GM21737 (cell line): ENCODE results near the gene ANKRD40.
"Not testable (repeated sequence)": the region's sequence is repeated elsewhere in the genome, so short reads cannot be mapped to it uniquely, and the experiment has no call there.

ENCODE experiments used
- ATAC-seq: cut with Tn5 transposase; IDR thresholded peaks from one replicate; pipeline ENCODE4 v1.9.1; 2021; ENCODE audit warnings: mild to moderate bottlenecking, moderate library complexity; ENCODE audit not compliant: unreplicated experiment

ANKRD40 gene

GRCh38 chr17:50712641-50713040, 4.9 kb upstream of the ANKRD40 start:
- ATAC-seq, result no peak

- no peak for ATAC-seq
Measured at GRCh38 chr17:50710650-50711049, 2.9 kb upstream of the ANKRD40 start.

DNA sequence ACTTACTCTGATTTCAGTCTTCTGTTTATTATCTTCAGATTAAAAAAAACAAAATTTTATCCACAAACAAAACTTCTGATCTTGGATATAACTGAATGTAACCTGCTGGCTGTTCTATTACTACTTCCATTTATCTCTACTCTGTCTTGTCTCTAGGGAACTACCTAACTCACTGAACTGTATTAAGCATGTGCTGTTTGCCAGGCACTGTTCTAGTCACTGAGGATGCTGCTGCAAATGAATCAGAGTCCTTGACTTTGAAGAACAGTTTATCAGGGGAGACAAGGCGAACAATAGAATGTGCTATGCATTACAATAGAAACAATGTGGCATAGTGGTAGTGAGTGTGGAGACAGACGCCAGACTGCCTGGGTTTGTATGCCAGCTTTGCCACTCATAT, 2.3 kb upstream of the ANKRD40 start:
- no peak for ATAC-seq

DNA sequence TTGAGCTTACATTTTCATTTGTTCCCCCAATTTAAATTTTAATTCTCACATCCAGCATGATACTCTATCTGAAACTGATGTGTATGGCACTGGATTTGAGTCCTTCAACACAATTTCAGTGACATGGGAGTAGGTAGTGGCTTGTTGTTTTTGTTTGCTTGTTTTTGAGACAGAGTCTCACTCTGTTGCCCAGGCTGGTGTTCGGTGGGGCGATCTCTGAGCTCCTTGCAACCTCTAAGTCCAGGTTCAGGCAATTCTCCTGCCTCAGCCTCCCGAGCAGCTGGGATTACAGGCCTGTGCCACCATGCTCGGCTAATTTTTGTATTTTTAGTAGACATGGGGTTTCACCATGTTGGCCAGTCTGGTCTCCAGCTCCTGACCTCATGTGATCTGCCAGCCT, 1.3 kb upstream of the ANKRD40 start:
- ATAC-seq, result not testable (repeated sequence)

DNA sequence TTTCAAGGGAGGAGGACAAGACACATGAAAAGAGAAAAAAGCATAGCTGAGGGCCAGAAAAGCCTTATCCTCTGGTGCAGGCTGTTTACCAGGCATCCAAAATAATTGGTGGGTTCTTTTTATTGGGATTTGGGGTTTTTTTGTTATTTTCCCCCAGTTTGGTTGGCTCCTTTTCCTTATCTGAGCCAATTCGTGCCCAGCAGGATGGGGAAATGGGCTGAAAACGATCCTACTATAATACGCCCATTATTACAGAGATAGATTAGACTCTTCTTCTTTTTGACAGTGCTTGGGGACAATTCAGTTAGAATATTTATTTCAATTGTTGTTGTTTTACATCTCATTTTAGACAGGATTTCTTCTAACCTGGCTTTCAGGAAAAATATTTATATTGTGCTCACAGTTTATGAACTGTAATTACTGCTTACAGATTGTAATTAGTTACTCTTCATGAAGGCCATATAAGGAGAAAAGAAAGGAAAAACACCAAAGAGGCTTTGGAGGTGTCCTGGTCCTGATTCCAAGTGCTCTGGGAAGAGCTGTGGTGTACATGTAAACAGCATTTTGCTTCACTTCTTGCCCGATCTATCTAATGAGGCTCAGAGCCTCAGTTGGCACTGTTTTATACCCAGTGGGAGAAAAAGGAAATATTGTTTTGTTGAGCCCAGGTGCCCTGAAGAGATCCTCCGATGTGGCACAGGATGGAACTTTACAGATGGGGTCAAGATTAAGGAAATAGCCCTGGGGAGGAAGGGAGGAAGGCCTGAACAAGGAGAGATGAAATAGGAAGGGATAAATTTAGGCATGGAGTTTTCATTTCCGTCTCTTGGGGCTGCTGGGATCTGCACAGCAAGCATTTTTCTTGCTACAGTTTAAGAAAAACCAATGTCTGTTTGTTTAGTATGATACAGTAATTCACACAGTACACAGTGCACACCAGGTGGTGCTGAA, 611 bp upstream of the ANKRD40 start:
- ATAC-seq, result no peak

- ATAC-seq, result no peak
Measured at GRCh38 chr17:50703162-50703561, 4.6 kb downstream of the ANKRD40 start.

GRCh38 chr17:50699410-50699809, 8.3 kb downstream of the ANKRD40 start:
- ATAC-seq, result no peak

DNA sequence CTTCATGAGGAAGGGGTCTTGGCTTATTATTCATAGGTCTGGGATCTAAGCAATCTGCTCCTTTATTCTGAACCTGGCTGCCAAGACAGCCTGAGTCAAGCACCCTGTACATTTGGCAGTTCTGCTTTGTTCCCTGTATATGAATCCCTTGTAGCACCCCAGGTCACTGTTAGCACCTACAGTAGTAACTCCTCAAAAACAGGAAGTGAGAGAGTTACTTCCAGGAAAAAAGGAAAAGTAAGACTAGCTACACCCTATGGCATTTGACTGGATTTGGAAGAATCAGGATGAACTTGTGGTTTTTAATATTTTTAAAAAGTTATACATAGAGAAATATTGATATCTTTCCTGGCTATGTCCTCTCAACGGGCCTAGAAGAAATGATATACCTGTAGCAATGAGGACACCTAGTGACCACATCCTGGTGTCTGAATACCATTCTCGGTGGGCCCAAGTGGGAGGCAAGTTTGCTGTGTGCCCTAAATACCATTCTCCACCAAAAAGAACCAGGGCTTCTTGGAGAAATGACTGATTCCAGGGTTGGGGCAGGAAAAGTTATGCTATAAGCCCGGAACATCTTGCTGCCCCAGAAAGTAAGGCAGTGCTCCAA, 9.9 kb downstream of the ANKRD40 start:
- ATAC-seq, result no peak

DNA sequence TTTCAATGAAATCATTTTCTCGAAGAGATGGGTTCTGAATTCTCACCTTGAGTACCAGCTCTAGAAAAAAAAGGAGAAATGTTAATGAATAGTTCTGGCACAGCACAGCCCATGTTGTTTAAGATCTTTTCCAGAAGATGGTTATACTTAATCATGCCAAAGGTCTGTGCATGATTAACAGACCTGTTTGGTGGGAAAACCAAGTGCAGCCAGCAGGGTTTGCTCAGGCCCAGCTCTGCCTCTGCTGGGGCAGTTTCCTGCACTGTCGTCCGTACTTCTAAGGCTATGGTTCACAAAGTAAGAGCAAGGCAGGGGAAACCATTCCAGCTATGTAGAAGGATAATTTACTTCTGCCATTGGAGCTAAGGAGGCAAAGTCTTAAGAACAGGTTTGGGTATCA, 10.7 kb downstream of the ANKRD40 start:
- no peak for ATAC-seq

DNA sequence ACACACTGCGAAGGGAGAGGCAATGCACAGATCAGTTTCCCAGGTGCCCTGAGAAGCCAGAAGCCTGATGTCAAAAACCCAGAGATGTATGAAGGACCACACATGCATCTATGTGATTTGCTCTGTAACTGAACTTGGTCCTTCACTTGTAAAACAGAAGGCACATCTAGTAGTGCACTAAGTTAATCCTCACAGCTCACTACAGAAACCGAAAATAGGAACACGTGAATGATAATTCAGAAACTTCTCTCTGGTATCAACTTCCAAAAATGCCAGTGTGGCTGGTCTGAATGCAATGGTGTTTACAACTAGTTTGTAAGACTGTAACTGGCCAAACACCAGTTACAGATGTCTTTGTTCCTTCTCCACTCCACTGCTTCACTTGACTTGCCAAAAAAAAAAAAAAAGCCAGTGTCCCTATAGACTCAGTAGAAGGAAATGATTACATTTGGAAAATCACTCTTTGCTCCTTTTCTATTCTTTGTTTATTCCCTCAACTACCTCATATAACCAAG, 11.3 kb downstream of the ANKRD40 start:
- ATAC-seq, result no peak

DNA sequence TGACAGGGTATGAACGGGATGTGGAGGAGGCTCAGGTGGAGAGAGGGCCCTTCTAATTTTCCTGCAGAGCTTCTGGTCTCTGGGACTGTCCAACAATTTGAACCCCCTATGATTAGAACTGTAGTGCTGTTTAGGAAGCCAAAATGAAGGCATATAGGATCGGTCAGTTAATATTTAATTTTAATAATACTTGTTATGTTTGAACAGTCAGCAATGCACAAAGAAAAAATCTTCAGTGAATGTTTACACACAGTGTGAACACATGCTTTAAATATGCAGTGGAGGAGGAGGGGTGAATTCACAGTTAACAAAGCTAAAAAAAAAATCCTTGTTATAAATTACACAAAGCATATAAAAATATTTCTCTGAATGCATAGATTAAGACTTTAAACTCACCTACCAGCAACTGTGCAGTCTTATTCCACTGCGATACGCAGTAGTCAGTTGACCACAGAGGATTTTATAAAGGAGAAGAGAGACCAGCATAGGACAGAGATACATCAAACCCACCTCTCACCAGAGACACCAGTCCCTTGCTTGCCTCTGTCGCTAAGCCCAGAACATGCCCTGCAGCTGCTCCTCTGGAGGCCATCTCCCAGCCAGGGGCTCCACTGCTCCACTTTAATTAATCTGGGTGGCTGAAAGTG, 14.6 kb downstream of the ANKRD40 start:
- no peak for ATAC-seq

DNA sequence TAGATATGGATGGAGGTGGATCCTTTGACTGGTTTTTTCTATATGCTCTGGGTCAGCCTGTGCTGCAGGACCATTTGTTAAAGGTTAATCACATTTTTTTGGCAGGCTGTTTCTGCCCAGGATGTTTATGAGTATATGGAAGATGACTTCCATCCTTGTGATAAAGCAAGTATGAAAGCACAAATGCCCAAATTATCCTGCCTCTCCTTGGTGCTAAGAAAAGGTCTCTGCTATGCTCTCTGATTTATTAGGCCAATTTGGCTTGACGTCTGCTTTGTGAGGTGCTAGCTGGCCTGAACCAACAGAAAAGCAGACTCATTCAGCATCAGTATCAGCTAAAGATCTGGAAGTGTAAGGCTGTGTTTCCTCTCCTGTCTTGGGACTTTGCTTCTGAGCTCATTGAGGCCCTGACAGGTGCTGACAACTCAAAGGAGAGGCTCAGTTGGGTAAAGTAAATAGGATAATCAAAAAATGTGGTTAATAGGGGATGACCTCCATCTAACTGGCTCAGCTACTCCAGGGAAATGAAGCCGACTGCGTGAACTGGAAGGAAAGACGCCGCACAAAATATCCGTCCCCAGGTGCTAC, 15.2 kb downstream of the ANKRD40 start:
- ATAC-seq, result no peak

DNA sequence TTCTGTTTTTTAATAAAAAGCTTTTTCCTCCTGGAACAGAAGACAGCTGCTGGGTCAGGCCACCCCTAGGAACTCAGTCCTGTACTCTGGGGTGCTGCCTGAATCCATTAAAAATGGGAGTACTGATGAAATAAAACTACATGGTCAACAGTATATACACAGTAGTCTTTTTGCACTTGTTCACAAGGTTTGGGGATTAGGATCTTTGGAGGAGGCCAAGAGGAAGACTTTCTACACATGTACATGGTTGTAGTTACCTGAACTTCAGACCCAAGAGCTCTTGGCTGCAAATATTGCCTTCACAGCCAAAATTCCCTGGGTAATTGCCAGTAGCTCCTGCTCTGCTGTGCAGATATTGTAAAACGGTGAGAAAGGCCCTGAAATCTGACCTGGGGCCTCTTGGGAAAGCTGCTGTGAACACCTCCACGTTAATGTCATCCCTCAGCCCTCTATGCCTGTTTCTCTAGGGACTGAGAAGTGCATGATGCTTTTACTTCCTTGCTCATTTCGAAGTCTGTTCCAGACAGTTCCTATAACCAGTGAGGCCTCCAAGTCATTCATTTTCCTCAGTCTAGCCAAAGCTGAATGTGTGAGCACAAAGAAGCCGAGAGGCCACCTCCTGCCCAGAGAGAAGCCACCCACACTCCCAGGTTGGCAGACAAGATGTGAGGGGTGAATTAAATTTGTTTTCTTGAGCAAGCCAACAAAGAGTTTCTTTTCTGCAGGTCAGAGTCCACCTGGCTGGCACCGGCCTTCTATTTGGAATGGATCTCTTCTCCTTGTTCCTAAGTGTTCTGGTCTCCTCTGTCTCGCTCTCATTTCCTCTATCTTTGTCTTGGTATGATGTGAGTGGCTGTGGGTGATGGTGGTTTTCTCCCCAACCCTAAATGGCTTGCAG, 15.9 kb downstream of the ANKRD40 start:
- ATAC-seq, result no peak

DNA sequence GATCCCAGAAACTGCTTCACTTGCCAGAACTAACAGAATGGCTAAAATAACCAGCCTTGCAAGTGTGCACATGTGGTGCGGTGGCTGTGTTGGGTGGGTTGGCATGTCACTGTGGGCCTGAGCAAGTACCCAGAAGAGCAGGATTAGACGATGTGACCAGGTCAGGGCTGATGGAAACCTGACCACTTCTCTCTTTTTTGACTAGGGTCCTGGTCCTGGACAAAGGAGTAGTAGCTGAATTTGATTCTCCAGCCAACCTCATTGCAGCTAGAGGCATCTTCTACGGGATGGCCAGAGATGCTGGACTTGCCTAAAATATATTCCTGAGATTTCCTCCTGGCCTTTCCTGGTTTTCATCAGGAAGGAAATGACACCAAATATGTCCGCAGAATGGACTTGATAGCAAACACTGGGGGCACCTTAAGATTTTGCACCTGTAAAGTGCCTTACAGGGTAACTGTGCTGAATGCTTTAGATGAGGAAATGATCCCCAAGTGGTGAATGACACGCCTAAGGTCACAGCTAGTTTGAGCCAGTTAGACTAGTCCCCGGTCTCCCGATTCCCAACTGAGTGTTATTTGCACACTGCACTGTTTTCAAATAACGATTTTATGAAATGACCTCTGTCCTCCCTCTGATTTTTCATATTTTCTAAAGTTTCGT, 16.7 kb downstream of the ANKRD40 start:
- ATAC-seq, result no peak

- no peak for ATAC-seq
Measured at GRCh38 chr17:50689956-50690886, 17.5 kb downstream of the ANKRD40 start.

DNA sequence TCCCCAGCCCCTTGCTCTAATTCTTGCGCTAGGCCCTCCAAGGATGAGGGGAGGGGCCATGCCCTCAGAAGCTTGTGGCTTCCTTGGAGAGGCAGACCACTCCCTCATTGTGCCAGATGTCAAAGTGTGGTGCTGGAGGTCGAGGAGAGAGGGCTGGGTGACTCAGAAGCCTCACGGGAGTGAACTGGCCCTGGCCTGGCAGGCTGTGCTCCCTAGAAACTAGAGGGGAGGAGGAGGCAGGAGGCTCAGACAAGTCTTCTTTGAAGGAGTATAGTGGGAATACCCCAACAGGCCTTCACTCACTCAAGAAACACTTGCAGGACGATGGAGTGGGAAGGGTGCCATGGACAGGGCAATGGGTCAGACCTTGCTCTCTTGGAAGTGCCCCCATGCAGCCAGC, 18.5 kb downstream of the ANKRD40 start:
- ATAC-seq, result no peak

GRCh38 chr17:50688245-50688644, 19.5 kb downstream of the ANKRD40 start:
- ATAC-seq, result no peak

DNA sequence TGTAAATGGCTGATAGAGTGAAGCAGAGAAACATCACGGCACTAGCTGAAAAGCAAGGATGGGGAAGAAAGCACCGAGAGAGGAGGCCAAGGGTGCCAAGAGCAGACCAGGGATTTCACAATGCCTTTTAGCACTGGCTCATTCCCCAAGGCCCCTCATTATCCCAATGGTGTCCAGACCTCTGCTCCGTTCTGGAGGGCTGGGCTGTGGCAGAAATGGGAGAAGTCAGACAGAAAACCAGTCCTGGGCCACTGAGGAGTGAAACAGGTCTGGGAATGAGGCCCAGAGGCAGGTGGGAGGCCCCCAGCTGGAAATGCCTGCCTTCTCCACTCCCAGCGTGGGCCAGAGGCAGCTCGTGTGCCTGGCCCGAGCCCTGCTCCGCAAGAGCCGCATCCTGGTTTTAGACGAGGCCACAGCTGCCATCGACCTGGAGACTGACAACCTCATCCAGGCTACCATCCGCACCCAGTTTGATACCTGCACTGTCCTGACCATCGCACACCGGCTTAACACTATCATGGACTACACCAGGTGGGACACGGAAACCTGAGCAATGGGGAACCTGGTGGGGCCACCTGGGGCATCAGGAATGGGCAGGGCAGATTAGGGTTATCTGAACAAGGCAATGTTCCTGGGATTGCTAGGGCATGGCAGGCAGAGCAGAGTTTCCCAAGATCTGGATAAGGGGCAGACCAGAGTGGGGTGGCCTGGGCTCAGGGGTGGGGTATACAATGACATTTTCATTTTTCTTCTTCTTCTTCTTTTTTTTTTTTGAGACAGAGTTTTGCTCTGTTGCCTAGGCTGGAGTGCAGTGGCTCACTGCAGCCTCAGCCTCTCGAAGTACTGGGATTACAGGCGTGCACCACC, 20.3 kb downstream of the ANKRD40 start:
- ATAC-seq, result no peak
